Anterior cingulate cortex (tissue), 58 donors: Measurements from ENCODE around the gene MKNK1.

Source experiments
- DNase-seq, 58 donors: peaks; one replicate each; lab custom pipeline; 2025; lab: John Stamatoyannopoulos, UW

Gene MKNK1

GRCh38 chr1:46510998-46511365, 93.1 kb downstream of the MKNK1 start:
- DNase-seq, result no peak

- DNase-seq, result no peak
Measured at GRCh38 chr1:46510341-46510997, 93.6 kb downstream of the MKNK1 start.

DNA sequence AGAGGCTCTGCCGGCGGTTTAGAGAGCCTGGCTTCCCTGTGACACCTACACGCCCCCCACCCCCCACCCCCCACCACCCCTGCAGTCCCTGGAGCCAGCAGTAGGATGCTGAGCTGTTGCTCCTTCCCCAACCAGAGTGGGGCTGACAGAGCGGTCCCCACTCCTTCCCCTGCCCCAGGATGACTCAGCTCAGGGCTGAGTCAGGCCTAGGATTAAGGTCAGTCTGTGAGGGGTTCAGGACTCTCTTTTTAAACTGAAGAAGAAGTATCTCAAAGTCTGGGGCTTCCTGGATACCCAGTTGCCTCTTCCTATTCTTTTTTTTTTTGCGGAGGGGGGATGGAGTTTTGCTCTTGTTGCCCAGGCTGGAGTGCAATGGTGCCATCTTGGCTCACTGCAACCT, 95.3 kb downstream of the MKNK1 start:
- DNase-seq, result no peak
